H1 (cell line): ENCODE data around the gene PARD6A. TPM values are rescaled to one million over a fixed set of nuclear protein-coding genes. Genes with fewer than 3 reads are reported as not detected.

Experiments
- BCL11A ChIP-seq, 2 experiments: IDR thresholded peaks; one replicate each; pipeline ENCODE4 v1.6.1; 2011; ENCODE audit warnings: low read depth in 2 of 2, low read length in 2 of 2, mild to moderate bottlenecking in 2 of 2
- CHD7 ChIP-seq: fragments of 300-600 bp; sonication (generic); IDR thresholded peaks from 2 replicates; pipeline ENCODE4 v1.7.1; 2012; ENCODE audit warnings: low read length, moderate library complexity, mild to moderate bottlenecking, inconsistent platforms; ENCODE audit not compliant: insufficient replicate concordance
- CREB1 ChIP-seq: IDR thresholded peaks from 2 replicates; pipeline ENCODE4 v1.6.1; 2012; ENCODE audit warnings: inconsistent platforms
- HDAC6 ChIP-seq: IDR thresholded peaks from one replicate; pipeline ENCODE4 v1.7.1; 2012; ENCODE audit warnings: low read depth, mild to moderate bottlenecking, inconsistent platforms, low read length, moderate library complexity
- KDM1A ChIP-seq: fragments of 200-600, 300-600 bp; sonication (generic); IDR thresholded peaks from 2 replicates; pipeline ENCODE4 v1.7.1; 2016; ENCODE audit warnings: mild to moderate bottlenecking, low read length, borderline replicate concordance
- MAX ChIP-seq: IDR thresholded peaks from 2 replicates; pipeline ENCODE4 v1.6.1; 2012; ENCODE audit warnings: inconsistent platforms
- PHF8 ChIP-seq: fragments of 200-600 bp; sonication (generic); conservative IDR thresholded peaks from 2 replicates; pipeline ENCODE4 v1.7.1; 2012; ENCODE audit warnings: low read depth, mild to moderate bottlenecking, inconsistent platforms, low read length, moderate library complexity
- RAD21 ChIP-seq, 2 experiments: IDR thresholded peaks in 1 of 2; conservative IDR thresholded peaks in 1 of 2; 2 replicates each; pipeline ENCODE4 v1.6.1; 2011; ENCODE audit warnings: low read depth in 2 of 2, low read length in 2 of 2, improper control_type of control experiment in 1 of 2, inconsistent platforms in 1 of 2, mild to moderate bottlenecking in 1 of 2, moderate library complexity in 1 of 2
- SRF ChIP-seq: IDR thresholded peaks from 2 replicates; pipeline ENCODE4 v1.6.1; 2011; ENCODE audit warnings: mild to moderate bottlenecking, low read depth, low read length, moderate library complexity
- SUZ12 ChIP-seq: fragments of 200-600 bp; sonication (generic); IDR thresholded peaks from 2 replicates; pipeline ENCODE4 v1.6.1; 2012; ENCODE audit warnings: mild to moderate bottlenecking, inconsistent platforms, low read length, moderate library complexity, mixed read lengths
- polyA plus RNA-seq, 7 experiments: library from polyadenylated mRNA; depleted of rRNA in 3 of 7; stranded (reverse) in 5 of 7; unstranded in 2 of 7; fragments of >200 nt in 5 of 7; fragments of 200-250 nt in 2 of 7; gene quantifications; 1 replicate in 5 of 7; 2 replicates in 1 of 7; 4 replicates in 1 of 7; pipeline versions ENCODE4 v1.2.1 to v1.2.3, GENCODE V29; 2011 to 2013; ENCODE audit warnings: missing spikeins in 2 of 7, mixed read lengths in 2 of 7
- total RNA-seq: library from RNA; stranded (reverse); fragmentation: NEBNext Ultra II Directional; extraction: Animal tissue kit (Norgen Biotek cat#: 25700); gene quantifications from 2 replicates; pipeline ENCODE4 v1.2.1, GENCODE V29; 2021
- TF ChIP-seq, protein P1 (sequence below): IDR thresholded peaks from 2 replicates; pipeline ENCODE4 v1.6.1; 2012; ENCODE audit warnings: inconsistent platforms

PARD6A gene
- total and polyA plus RNA-seq, 2 of the 8 experiments (the other 6 are each of a cell fraction or from before 2014, with no cell fraction given), result 15.1 to 21.8 TPM

DNA sequence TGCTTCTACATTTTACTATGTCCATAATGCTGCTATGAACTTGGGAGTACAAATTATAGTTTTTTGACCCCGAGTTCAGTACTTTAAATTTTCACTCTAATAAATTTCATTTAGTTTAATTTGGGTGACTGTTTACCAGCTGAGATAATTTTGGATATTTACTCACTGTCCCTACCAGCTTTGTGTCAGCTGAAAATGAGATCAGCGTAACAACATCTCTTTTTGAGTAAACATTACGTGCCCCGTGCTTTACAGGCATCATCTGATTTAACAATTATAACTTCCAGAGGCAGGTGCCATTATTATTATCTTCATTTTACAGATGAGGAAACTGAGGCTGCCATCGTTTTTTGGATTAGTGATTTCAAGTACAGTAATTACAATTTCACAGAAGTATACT is 43.4 kb downstream of the PARD6A start (continued):
- TF ChIP-seq CHD7 (no peak), CREB1 (no peak), RAD21 (IDR thresholded peaks at IDR 0.05 in 1 of 2, conservative IDR thresholded peaks at IDR 0.05 in 1 of 2; ENCODE audit: low read depth in 2 of 2, low read length in 2 of 2) (no peak), PHF8 (no peak), HDAC6 (no peak), SUZ12 (no peak), SRF (no peak), MAX (no peak), BCL11A (IDR thresholded peaks at IDR 0.05; ENCODE audit: low read depth in 2 of 2, low read length in 2 of 2) (no peak), KDM1A (no peak)
- TF ChIP-seq, protein P1, sequence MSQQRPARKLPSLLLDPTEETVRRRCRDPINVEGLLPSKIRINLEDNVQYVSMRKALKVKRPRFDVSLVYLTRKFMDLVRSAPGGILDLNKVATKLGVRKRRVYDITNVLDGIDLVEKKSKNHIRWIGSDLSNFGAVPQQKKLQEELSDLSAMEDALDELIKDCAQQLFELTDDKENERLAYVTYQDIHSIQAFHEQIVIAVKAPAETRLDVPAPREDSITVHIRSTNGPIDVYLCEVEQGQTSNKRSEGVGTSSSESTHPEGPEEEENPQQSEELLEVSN, result no peak
